Gastroesophageal sphincter (tissue), 4 donors: ENCODE results near the gene IRS2. TPM values are rescaled to one million over a fixed set of nuclear protein-coding genes. Genes with fewer than 3 reads are reported as not detected.

ENCODE experiments used
- ATAC-seq: fragments of 150-250 bp; one replicate; pipeline ENCODE4 v1.9.1; 2016; ENCODE audit warnings: mild to moderate bottlenecking, moderate library complexity
- H3K27ac ChIP-seq, 4 donors: fragments of 200-600 bp; sonication (generic) in 3 of 4; 1 replicate in 3 of 4; 2 replicates in 1 of 4; pipeline ENCODE4 v1.5.1; 2016 to 2019
- H3K27me3 ChIP-seq: fragments of 200-600 bp; sonication (generic); one replicate; pipeline ENCODE4 v1.5.1; 2019
- H3K36me3 ChIP-seq, 2 donors: fragments of 200-600 bp; sonication (generic); one replicate each; pipeline ENCODE4 v1.5.1; 2019; ENCODE audit warnings: control low read depth in 1 of 2
- H3K4me1 ChIP-seq, 3 donors: fragments of 200-600 bp; sonication (generic); 1 replicate in 2 of 3; 2 replicates in 1 of 3; pipeline ENCODE4 v1.5.1; 2016 to 2019; ENCODE audit warnings: control low read depth in 2 of 3
- H3K4me3 ChIP-seq, 2 donors: fragments of 200-600 bp; sonication (generic); one replicate each; pipeline ENCODE4 v1.5.1; 2019; ENCODE audit warnings: mild to moderate bottlenecking in 1 of 2, moderate library complexity in 1 of 2
- H3K9me3 ChIP-seq, 3 donors: fragments of 200-600 bp; sonication (generic); one replicate each; pipeline ENCODE4 v1.5.1; 2017 to 2019; ENCODE audit warnings: control low read depth in 2 of 3
- CTCF ChIP-seq, 4 experiments: fragments of 200-600 bp in 2 of 4; fragments of 450-650 bp in 2 of 4; sonication (generic) in 1 of 4; IDR thresholded peaks; one replicate each; pipeline ENCODE4 v1.5.1; 2017 to 2019; ENCODE audit warnings: antibody characterized with exemption in 4 of 4, mild to moderate bottlenecking in 2 of 4, moderate library complexity in 2 of 4
- EP300 ChIP-seq: sonication (generic); formaldehyde crosslinking; IDR thresholded peaks from one replicate; pipeline ENCODE4 v1.6.1; 2017; ENCODE audit warnings: antibody characterized with exemption, mild to moderate bottlenecking
- POLR2A ChIP-seq, 2 donors: fragments of 450-650 bp; IDR thresholded peaks; one replicate each; pipeline ENCODE4 v1.6.1; 2017; ENCODE audit warnings: antibody characterized with exemption in 2 of 2, mild to moderate bottlenecking in 2 of 2, moderate library complexity in 1 of 2
- POLR2AphosphoS5 ChIP-seq: sonication (generic); formaldehyde crosslinking; IDR thresholded peaks from one replicate; pipeline ENCODE4 v1.6.1; 2017; ENCODE audit warnings: antibody characterized with exemption
- WGBS, 2 donors: methylation state at CpG; one replicate each; pipeline ENCODE4 v1.1.5; 2018; ENCODE audit warnings: low coverage in 1 of 2; 5-methylcytosine and 5-hydroxymethylcytosine counted together
- total RNA-seq, 4 donors: library from RNA; depleted of rRNA; stranded (reverse); fragments of >200 nt; gene quantifications; one replicate each; pipeline ENCODE4 v1.1.0, GENCODE V29; 2016

The IRS2 gene
- total RNA-seq, 4 donors from 2014 or later, result 29.8 to 69.3 (median 49.4) TPM

GRCh38 chr13:109809216-109809932, 23.0 kb upstream of the IRS2 start:
- Histone ChIP-seq H3K4me1 (no peaks in the 10 kb centered on the region), H3K4me3 (no peak overlapping the region), H3K36me3 (no peaks in the 10 kb centered on the region), H3K27ac (no peak overlapping the region), H3K27me3 (no peaks in the 10 kb centered on the region), H3K9me3 (no peaks in the 10 kb centered on the region)
- no peak for ATAC-seq
- WGBS, 2 donors, result 75 to 88% methylated on average over 8 to 12 of the region's 14 CpGs
- TF ChIP-seq POLR2A (IDR thresholded peaks at IDR 0.05) (no peak), EP300 (no peak), CTCF (IDR thresholded peaks at IDR 0.05) (no peak), POLR2AphosphoS5 (no peak)

GRCh38 chr13:109807345-109807744, 21.0 kb upstream of the IRS2 start:
- no peaks in the 10 kb centered on the region for H3K27me3 ChIP-seq
- H3K27ac ChIP-seq, result no peak overlapping the region
- H3K4me3 ChIP-seq, result no peak overlapping the region
- no peaks in the 10 kb centered on the region for H3K9me3 ChIP-seq
- H3K36me3 ChIP-seq, result no peaks in the 10 kb centered on the region
- ATAC-seq, result no peak
- TF ChIP-seq POLR2AphosphoS5, result no peak
- TF ChIP-seq EP300, result no peak
- TF ChIP-seq CTCF (IDR thresholded peaks at IDR 0.05), result no peak
- TF ChIP-seq POLR2A (IDR thresholded peaks at IDR 0.05), result no peak
- no peaks in the 10 kb centered on the region for H3K4me1 ChIP-seq
- 71% methylated on average over 1 of the region's 3 CpGs; no CpG with 5 or more reads in 1 of the 2 donors for WGBS, 2 donors

- H3K9me3 ChIP-seq, result no peaks in the 10 kb centered on the region
- WGBS, 2 donors, result 67 to 100% methylated on average over 1 to 9 of the region's 9 CpGs
- ATAC-seq, result no peak
- no peaks in the 10 kb centered on the region for H3K4me1 ChIP-seq
- TF ChIP-seq EP300 (no peak), CTCF (IDR thresholded peaks at IDR 0.05) (no peak), POLR2AphosphoS5 (no peak), POLR2A (IDR thresholded peaks at IDR 0.05) (no peak)
- H3K27ac ChIP-seq, result no peak overlapping the region
- H3K36me3 ChIP-seq, result no peaks in the 10 kb centered on the region
- no peaks in the 10 kb centered on the region for H3K27me3 ChIP-seq
- no peak overlapping the region for H3K4me3 ChIP-seq
Measured at GRCh38 chr13:109804654-109805053, 18.3 kb upstream of the IRS2 start.

- Histone ChIP-seq H3K9me3 (no peaks in the 10 kb centered on the region), H3K27me3 (no peaks in the 10 kb centered on the region), H3K36me3 (no peaks in the 10 kb centered on the region), H3K27ac (no peak overlapping the region), H3K4me1 (no peaks in the 10 kb centered on the region), H3K4me3 (no peak overlapping the region)
- 92 to 100% methylated on average over 1 of the region's 1 CpG for WGBS, 2 donors
- no peak for TF ChIP-seq CTCF (IDR thresholded peaks at IDR 0.05)
- TF ChIP-seq POLR2A (IDR thresholded peaks at IDR 0.05), result no peak
- no peak for TF ChIP-seq EP300
- no peak for TF ChIP-seq POLR2AphosphoS5
- no peak for ATAC-seq
Measured at GRCh38 chr13:109803825-109804224, 17.4 kb upstream of the IRS2 start.

GRCh38 chr13:109802936-109803335, 16.6 kb upstream of the IRS2 start:
- H3K9me3 ChIP-seq, result no peaks in the 10 kb centered on the region
- no peak overlapping the region for H3K4me3 ChIP-seq
- no peak for ATAC-seq
- H3K36me3 ChIP-seq, result no peaks in the 10 kb centered on the region
- 91 to 93% methylated on average over 3 to 4 of the region's 4 CpGs for WGBS, 2 donors
- no peak for TF ChIP-seq POLR2A (IDR thresholded peaks at IDR 0.05)
- TF ChIP-seq EP300, result no peak
- no peak for TF ChIP-seq POLR2AphosphoS5
- no peak overlapping the region for H3K27ac ChIP-seq
- H3K4me1 ChIP-seq, result no peaks in the 10 kb centered on the region
- H3K27me3 ChIP-seq, result no peaks in the 10 kb centered on the region
